Keratinocyte (primary cell): ENCODE results near the gene RHCG.

ENCODE experiments used
- EZH2 ChIP-seq: IDR thresholded peaks from one replicate; pipeline ENCODE4 v1.6.1; 2012; ENCODE audit warnings: inconsistent platforms, mild to moderate bottlenecking, low read length, moderate library complexity
- TF ChIP-seq, protein P1 (sequence below), 3 experiments: IDR thresholded peaks in 1 of 3; conservative IDR thresholded peaks in 1 of 3; optimal IDR thresholded peaks in 1 of 3; 2 replicates in 2 of 3; 3 replicates in 1 of 3; pipeline versions ENCODE3 to v1.5.1; 2011; ENCODE audit warnings: low read length in 3 of 3, mild to moderate bottlenecking in 3 of 3, moderate library complexity in 2 of 3, control low read depth in 1 of 3, inconsistent platforms in 1 of 3; ENCODE audit not compliant: insufficient read depth in 2 of 3; ENCODE audit errors: extremely low read depth in 1 of 3

DNA sequence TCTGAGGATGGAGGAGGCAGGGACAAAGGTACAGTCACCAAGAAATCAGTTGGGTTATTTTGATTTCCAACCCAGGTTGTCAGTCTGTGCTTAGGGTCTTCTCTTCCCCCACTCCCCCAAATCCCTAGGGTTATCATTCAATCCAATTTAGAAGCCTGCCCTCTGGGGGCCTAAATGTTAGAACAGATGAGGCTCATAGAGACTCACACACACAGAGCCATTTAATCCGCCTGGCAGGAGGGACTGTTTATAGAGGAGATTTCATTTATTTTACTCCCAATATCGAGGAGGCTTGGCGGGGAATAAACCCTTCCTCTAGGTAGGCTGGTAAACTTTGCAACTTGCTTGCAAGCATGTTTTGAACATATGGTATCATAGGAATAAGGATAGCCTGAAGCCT is 52.8 kb downstream of the RHCG start:
- TF ChIP-seq, protein P1, sequence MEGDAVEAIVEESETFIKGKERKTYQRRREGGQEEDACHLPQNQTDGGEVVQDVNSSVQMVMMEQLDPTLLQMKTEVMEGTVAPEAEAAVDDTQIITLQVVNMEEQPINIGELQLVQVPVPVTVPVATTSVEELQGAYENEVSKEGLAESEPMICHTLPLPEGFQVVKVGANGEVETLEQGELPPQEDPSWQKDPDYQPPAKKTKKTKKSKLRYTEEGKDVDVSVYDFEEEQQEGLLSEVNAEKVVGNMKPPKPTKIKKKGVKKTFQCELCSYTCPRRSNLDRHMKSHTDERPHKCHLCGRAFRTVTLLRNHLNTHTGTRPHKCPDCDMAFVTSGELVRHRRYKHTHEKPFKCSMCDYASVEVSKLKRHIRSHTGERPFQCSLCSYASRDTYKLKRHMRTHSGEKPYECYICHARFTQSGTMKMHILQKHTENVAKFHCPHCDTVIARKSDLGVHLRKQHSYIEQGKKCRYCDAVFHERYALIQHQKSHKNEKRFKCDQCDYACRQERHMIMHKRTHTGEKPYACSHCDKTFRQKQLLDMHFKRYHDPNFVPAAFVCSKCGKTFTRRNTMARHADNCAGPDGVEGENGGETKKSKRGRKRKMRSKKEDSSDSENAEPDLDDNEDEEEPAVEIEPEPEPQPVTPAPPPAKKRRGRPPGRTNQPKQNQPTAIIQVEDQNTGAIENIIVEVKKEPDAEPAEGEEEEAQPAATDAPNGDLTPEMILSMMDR (optimal IDR thresholded peaks at IDR 0.05 in 1 of 3, IDR thresholded peaks at IDR 0.05 in 1 of 3, conservative IDR thresholded peaks at IDR 0.05 in 1 of 3; ENCODE audit: extremely low read depth in 1 of 3, insufficient read depth in 2 of 3, low read length in 3 of 3): no peak
- TF ChIP-seq EZH2: no peak
